Daoy (cell line): ENCODE data around the gene NRIP1. TPM values are rescaled to one million over a fixed set of nuclear protein-coding genes. Genes with fewer than 3 reads are reported as not detected.
A peak's percentile ranks its signal among the peaks of the same experiment; 100 is the strongest.
"Not testable (repeated sequence)": the region's sequence is repeated elsewhere in the genome, so short reads cannot be mapped to it uniquely, and the experiment has no call there.

Experiments
- DNase-seq: peaks from one replicate; pipeline ENCODE4 v3.0.0-alpha.2; 2015; ENCODE audit warnings: low read depth
- total RNA-seq: library from RNA; depleted of rRNA; stranded (reverse); fragments of >200 nt; shearing (Covaris generic); gene quantifications from 2 replicates; pipeline ENCODE4 v1.2.3, GENCODE V29; 2014

NRIP1 gene
- total RNA-seq, 1 experiment from 2014 or later: 18.1 TPM

- DNase-seq: no peak
Observed at GRCh38 chr21:15039607-15040299, 25.0 kb downstream of the NRIP1 start.

GRCh38 chr21:15037900-15038293 lies 26.9 kb downstream of the NRIP1 start:
- DNase-seq: no peak

GRCh38 chr21:15037095-15037899 lies 27.5 kb downstream of the NRIP1 start:
- no peak for DNase-seq

- no peak for DNase-seq
Observed at GRCh38 chr21:15036189-15036588, 28.6 kb downstream of the NRIP1 start.

GRCh38 chr21:15034126-15034853 lies 30.5 kb downstream of the NRIP1 start:
- peak; percentile 14 for DNase-seq

- no peak for DNase-seq
Observed at GRCh38 chr21:15031790-15032357, 32.9 kb downstream of the NRIP1 start.

- not testable (repeated sequence) for DNase-seq
Observed at GRCh38 chr21:15031362-15031761, 33.4 kb downstream of the NRIP1 start.

- DNase-seq: not testable (repeated sequence)
Observed at GRCh38 chr21:15030861-15031260, 33.9 kb downstream of the NRIP1 start.

GRCh38 chr21:15029077-15029476 lies 35.7 kb downstream of the NRIP1 start:
- DNase-seq: peak; percentile 27

- no peak for DNase-seq
Observed at GRCh38 chr21:15028186-15028585, 36.6 kb downstream of the NRIP1 start.

- no peak for DNase-seq
Observed at GRCh38 chr21:15027056-15027455, 37.7 kb downstream of the NRIP1 start.

GRCh38 chr21:15026370-15026769 lies 38.4 kb downstream of the NRIP1 start:
- no peak for DNase-seq

- no peak for DNase-seq
Observed at GRCh38 chr21:15023776-15024175, 41.0 kb downstream of the NRIP1 start.

GRCh38 chr21:15022608-15023261 lies 42.1 kb downstream of the NRIP1 start:
- DNase-seq: no peak

- no peak for DNase-seq
Observed at GRCh38 chr21:15020797-15021196, 44.0 kb downstream of the NRIP1 start.

- no peak for DNase-seq
Observed at GRCh38 chr21:15018382-15018781, 46.4 kb downstream of the NRIP1 start.

GRCh38 chr21:15015622-15016471 lies 49.0 kb downstream of the NRIP1 start:
- DNase-seq: peak; percentile 68

- DNase-seq: no peak
Observed at GRCh38 chr21:15014221-15014620, 50.6 kb downstream of the NRIP1 start.

- no peak for DNase-seq
Observed at GRCh38 chr21:15011967-15012366, 52.8 kb downstream of the NRIP1 start.

GRCh38 chr21:15010645-15011044 lies 54.2 kb downstream of the NRIP1 start:
- DNase-seq: no peak
